SJSA1 (cell line): Measurements from ENCODE around the gene PLCL2. TPM values are rescaled to one million over a fixed set of nuclear protein-coding genes. Genes with fewer than 3 reads are reported as not detected.

Experiments used
- DNase-seq, 2 experiments: peaks; one replicate each; pipeline ENCODE4 v3.0.0-alpha.2; 2015 to 2020; ENCODE audit warnings: low spot score in 2 of 2, low read depth in 1 of 2
- H3K27ac ChIP-seq: fragments of 250-450 bp; sonication (Bioruptor Pico); 2 replicates; pipeline ENCODE4 v1.5.1; 2020; ENCODE audit warnings: mild to moderate bottlenecking, moderate library complexity
- H3K27me3 ChIP-seq: fragments of 250-450 bp; sonication (Bioruptor Pico); replicated peaks from 2 replicates; pipeline ENCODE4 v1.5.1; 2020; ENCODE audit warnings: mild to moderate bottlenecking, moderate library complexity
- H3K36me3 ChIP-seq: fragments of 250-450 bp; sonication (Bioruptor Pico); 2 replicates; pipeline ENCODE4 v1.5.1; 2020; ENCODE audit warnings: mild to moderate bottlenecking
- H3K4me1 ChIP-seq: fragments of 250-450 bp; sonication (Bioruptor Pico); replicated peaks from 2 replicates; pipeline ENCODE4 v1.6.1; 2021; ENCODE audit warnings: mild to moderate bottlenecking
- H3K4me3 ChIP-seq: fragments of 250-450 bp; sonication (Bioruptor Pico); 2 replicates; pipeline ENCODE4 v1.5.1; 2020; ENCODE audit warnings: mild to moderate bottlenecking
- H3K9me3 ChIP-seq: fragments of 250-450 bp; sonication (Bioruptor Pico); replicated peaks from 2 replicates; pipeline ENCODE4 v1.5.1; 2020; ENCODE audit warnings: mild to moderate bottlenecking
- total RNA-seq: library from RNA; depleted of rRNA; stranded (reverse); fragments of >200 nt; shearing (Covaris generic); gene quantifications from 2 replicates; pipeline ENCODE4 v1.2.3, GENCODE V29; 2014

Gene PLCL2
- total RNA-seq, 1 experiment from 2014 or later, result 9.3 TPM

DNA sequence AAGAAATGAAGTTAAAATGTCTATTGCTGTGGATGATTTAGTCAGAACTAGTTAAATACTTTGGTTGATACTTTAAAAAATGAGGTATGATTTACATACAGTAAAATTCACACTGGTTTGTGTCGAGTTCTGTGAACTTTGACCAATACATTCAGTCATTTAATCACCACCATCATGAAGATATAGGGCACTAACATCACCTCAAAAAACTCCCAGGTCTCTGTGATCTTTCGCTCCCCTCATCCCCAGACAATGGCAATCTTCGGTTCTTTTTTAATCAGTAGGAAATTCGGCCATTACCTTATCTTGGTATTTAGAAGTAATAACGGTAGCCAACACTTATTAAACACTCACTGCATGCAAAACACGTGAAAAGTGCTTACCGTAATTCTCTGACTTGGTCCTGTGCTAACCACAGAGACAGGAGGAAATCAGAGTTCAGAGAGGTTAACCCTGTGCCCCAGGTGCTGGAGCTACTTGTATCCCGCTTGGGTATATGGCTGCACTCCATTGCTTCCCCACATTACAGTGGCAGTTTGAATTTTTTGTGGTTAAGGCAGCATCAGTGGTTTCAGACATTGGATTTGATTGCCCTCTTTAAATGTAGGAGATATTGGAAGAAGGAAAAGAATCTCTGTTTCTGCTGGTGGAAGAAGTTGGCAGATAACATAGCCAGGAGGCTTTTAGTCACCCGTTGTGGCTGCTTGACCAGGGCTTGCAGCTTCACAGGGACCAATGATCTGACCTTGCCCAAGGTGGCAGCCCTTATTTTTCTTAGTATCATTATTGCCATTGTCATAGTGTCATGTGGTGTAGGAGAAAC lies 4.2 kb downstream of the PLCL2 start:
- no peaks in the 10 kb centered on the region for H3K27me3 ChIP-seq
- peaks cover 7% of the 10 kb centered on the region; the same call in 1 of the 2 replicates for H3K36me3 ChIP-seq
- DNase-seq, result peak in 1 of 2 experiments; percentile 36
- no peaks in the 10 kb centered on the region for H3K9me3 ChIP-seq
- H3K4me3 ChIP-seq, result peak overlapping the region; percentile 5; the same call in 1 of the 2 replicates
- no peak overlapping the region for H3K27ac ChIP-seq
- peaks cover 36% of the 10 kb centered on the region for H3K4me1 ChIP-seq

DNA sequence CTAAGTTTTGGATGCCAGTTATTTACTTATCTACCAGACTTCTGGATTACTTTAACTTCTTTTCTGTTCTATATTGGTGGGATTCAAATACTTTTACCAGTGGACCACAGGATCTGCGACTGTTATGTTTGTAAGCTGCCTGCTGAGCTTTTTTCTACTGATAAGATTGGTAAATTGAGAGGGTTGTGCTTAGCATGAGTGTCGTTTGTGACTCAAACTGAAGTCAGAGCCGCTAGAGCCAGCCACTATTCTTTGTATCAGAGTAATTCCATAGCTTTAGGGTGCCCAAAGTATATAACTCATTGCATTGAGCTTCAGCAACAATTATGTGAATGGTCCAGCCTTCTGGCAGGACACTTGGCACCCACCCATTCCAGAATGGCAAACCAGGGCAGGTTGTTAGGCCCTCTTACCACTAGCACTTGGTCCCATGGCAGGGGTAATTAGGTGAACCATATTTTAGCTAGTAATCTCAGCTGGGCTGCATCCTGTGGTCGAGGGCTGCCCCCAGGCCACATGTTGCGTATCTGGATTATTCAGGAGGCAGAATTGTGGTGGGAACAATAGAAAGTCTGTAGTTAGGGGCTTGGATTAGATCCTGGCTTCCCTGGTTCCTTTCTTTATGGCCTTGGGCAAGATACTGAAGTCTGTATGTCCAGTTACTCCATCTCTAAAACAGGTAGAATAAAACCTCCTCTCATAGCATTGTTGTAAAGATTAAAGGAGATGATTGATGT lies 6.0 kb downstream of the PLCL2 start:
- Histone ChIP-seq H3K4me1 (peaks cover 34% of the 10 kb centered on the region), H3K36me3 (no peaks in the 10 kb centered on the region), H3K27ac (no peak overlapping the region), H3K4me3 (no peak overlapping the region), H3K9me3 (no peaks in the 10 kb centered on the region), H3K27me3 (no peaks in the 10 kb centered on the region)
- DNase-seq, result no peak

DNA sequence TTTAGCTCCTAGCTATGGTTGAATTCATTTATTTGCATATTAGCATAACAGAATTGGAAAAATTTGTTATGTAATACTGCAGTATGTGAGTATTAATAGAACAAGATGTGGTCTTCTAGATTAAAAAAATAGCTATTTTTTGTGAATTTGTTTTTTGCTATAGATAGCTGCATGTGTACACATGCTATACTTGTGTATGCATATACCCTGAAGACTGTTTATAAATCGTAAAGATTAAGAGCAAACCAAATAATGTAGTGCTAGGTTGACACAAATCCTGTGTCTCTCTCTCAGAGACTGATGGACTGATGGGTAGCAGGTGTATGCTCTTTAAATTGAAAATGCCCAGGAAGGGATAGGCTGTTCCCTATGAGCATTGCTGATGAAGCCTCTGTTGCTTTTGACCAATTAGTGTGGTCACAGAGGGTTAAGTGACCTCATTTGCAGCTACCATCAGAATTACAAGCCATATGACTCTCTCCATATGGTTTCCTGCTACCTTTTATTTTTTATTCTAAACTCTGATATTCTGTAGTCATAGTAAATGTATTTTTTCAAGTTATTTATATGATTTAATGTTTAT lies 9.0 kb downstream of the PLCL2 start:
- no peak overlapping the region for H3K4me3 ChIP-seq
- peaks cover 25% of the 10 kb centered on the region for H3K4me1 ChIP-seq
- H3K27ac ChIP-seq, result no peak overlapping the region
- DNase-seq, result no peak
- H3K9me3 ChIP-seq, result no peaks in the 10 kb centered on the region
- no peaks in the 10 kb centered on the region for H3K27me3 ChIP-seq
- no peaks in the 10 kb centered on the region for H3K36me3 ChIP-seq

DNA sequence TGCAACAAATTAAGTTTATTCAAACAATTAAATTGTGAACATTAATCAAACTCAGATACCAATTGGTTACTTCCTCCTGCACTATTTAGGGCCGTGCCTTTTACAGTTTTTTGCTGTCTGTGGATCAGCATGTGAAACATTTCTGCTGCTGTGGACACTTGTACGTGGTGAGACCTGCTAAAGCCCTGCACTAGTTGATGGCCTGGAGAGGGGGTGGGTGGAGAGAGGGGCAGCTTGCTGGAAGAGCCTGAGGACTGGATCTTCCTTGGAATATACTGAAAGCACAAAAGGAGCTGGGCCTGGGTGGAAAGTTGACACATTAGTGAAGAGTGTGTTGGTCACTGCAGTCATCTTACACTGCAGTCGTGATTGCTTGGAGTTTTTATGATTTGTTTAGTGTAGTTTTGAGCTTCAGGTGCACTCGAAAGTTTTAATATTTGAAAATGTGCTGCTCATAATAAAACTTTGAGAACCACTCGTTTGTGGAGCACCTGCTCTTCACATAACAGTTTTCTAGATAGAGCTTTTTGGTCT lies 11.4 kb downstream of the PLCL2 start:
- H3K4me1 ChIP-seq, result peaks cover under 1% of the 10 kb centered on the region; the same call in 1 of the 2 replicates
- no peaks in the 10 kb centered on the region for H3K27me3 ChIP-seq
- no peaks in the 10 kb centered on the region for H3K9me3 ChIP-seq
- no peak for DNase-seq
- H3K4me3 ChIP-seq, result no peak overlapping the region
- no peak overlapping the region for H3K27ac ChIP-seq
- no peaks in the 10 kb centered on the region for H3K36me3 ChIP-seq

DNA sequence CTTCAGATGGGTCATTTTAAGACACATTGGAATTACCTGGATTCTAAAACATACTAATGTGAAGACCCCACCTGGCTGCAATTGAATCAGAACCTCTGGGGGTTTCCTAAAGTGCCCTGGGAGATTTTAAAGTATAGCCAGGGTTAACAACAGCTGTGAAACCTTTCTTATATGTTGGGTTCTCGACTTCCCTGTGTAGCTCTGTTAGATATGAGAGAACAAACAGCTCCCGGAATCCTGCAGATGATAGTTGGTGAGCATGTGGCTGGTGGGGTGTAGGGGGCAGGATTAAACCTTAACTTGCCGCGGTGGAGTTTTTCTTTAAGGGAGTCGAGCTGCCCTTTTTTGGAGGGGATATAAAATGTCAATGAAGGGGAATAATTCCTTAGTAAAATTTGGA lies 12.1 kb downstream of the PLCL2 start:
- H3K4me1 ChIP-seq, result no peaks in the 10 kb centered on the region
- no peak overlapping the region for H3K27ac ChIP-seq
- DNase-seq, result no peak
- no peaks in the 10 kb centered on the region for H3K36me3 ChIP-seq
- H3K9me3 ChIP-seq, result no peaks in the 10 kb centered on the region
- no peaks in the 10 kb centered on the region for H3K27me3 ChIP-seq
- H3K4me3 ChIP-seq, result no peak overlapping the region

DNA sequence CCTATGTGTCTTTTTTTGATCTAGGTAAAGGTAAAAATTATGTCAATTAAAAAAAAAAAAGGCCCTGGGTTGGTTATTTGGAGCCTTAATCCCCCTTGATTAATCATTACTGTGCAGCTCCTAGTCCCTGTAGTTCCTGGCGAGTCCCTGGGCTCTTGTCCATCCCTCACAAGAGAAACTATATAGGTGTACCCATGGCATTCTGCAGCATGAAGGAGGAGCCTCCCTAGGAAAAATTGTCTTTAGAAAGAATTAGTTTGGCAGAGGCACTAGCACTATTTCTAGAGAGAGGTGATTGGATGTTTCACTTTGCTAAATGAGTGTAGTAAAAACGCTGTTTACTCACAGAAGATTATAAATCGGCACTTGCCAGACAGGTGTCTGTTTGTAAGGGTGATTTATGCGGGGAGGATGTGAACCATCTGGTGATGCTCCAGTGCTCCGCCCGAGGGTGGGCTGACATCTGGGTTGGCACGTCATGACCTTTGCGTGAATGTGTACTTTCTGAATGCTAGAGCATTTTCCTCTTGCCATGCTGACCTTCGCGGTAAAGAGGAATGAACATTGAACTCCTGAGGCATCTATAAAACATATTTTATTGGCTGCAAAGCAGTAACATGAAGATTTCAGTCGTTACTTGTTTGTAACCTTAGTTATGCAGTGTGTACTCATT lies 12.6 kb downstream of the PLCL2 start:
- Histone ChIP-seq H3K27me3 (no peaks in the 10 kb centered on the region), H3K4me3 (no peak overlapping the region), H3K9me3 (no peaks in the 10 kb centered on the region), H3K4me1 (no peaks in the 10 kb centered on the region), H3K36me3 (no peaks in the 10 kb centered on the region), H3K27ac (no peak overlapping the region)
- DNase-seq, result no peak

DNA sequence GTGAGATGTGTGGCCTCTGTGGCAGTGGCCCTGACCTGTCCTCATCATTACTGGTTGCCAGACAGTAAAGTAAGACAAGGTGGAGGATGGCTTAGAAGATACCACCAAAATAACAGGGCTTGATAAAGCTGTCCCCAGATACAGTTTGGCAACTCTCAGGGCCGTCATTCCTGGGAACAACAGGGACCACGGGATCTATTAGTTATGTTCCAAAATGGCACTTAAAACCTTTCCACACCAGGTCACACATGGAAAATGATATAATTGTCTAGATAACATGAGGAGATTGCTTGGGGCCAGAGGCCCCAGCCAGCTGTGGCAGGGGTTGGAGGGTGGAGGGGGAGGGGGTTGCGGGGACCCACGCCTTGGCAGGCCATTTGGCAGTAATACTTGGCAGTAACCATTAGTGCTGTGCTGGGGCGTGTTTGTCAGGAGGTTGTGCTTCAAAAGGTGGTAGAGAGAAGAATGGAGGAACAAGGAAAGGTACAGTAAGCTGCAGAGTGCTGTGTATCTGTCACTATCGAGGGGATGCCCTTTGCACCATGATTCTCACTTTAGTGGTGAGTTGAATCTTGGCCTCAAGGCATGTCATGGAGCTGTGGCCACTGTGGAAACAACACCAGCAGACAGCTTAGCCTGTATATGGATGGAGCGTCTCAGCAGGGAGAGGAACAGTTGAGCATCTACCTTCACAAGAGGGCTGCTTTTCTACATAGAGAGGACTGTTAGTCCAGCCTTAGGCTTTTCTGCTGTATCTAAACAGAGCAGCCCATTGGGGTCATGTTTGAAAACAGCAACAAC lies 14.0 kb downstream of the PLCL2 start:
- Histone ChIP-seq H3K27me3 (no peaks in the 10 kb centered on the region), H3K4me3 (no peak overlapping the region), H3K4me1 (no peaks in the 10 kb centered on the region), H3K9me3 (no peaks in the 10 kb centered on the region), H3K36me3 (no peaks in the 10 kb centered on the region), H3K27ac (no peak overlapping the region)
- no peak for DNase-seq

DNA sequence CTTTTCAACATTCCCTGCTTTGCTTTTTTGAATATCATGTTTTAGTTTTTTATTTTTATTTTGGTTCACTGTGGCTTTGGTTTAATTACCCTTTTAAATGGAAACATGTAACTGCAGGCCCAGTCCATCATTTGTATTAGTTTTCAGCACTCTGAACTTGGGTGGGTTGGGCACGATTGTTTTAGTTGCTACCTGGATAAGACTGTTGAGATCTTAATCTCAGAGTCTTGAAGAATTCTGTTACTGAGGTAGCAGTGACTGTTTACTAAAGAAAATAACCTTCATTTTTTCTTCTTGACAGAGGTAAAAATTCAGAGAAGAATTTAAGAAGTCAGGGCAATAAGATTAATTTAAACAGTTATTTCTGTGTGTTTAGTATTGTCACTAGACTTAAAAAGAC lies 15.2 kb downstream of the PLCL2 start:
- no peak overlapping the region for H3K4me3 ChIP-seq
- no peaks in the 10 kb centered on the region for H3K27me3 ChIP-seq
- no peaks in the 10 kb centered on the region for H3K9me3 ChIP-seq
- peaks cover 2% of the 10 kb centered on the region; the same call in 1 of the 2 replicates for H3K4me1 ChIP-seq
- H3K36me3 ChIP-seq, result no peaks in the 10 kb centered on the region
- DNase-seq, result no peak
- H3K27ac ChIP-seq, result no peak overlapping the region

DNA sequence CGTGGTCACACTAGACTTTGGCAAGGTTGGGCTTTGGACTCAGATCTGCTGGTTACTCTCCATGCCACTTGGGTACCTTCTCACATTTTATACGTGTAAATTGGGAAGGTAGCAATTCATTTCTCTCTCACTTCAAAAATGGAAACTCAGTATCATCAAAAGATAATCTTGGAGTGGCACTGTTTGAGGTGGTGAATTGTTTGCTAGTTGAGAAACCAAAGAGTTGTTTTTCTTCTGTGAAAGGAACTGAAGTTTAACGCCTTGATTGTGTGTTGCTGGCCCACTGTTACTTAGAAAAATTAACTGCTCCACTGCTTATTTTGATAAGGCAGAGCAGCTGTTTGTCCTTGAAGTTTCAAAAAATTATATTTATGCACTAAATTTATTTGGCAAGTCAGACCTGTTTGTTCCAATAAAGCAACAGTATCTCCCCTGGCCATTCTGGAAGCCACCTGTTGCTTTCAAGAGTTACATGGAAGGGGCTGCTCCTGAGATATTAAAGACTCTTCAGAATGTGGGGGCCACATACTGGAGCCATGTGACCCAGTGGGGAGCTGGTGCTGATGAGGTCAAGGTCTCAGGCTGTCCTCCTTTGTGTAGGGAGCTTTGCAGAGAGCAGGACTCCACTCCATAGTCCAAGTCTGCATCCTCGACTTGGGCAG lies 16.2 kb downstream of the PLCL2 start:
- no peak overlapping the region for H3K27ac ChIP-seq
- peaks cover 10% of the 10 kb centered on the region for H3K4me1 ChIP-seq
- H3K9me3 ChIP-seq, result no peaks in the 10 kb centered on the region
- no peaks in the 10 kb centered on the region for H3K36me3 ChIP-seq
- H3K27me3 ChIP-seq, result no peaks in the 10 kb centered on the region
- H3K4me3 ChIP-seq, result no peak overlapping the region
- no peak for DNase-seq

DNA sequence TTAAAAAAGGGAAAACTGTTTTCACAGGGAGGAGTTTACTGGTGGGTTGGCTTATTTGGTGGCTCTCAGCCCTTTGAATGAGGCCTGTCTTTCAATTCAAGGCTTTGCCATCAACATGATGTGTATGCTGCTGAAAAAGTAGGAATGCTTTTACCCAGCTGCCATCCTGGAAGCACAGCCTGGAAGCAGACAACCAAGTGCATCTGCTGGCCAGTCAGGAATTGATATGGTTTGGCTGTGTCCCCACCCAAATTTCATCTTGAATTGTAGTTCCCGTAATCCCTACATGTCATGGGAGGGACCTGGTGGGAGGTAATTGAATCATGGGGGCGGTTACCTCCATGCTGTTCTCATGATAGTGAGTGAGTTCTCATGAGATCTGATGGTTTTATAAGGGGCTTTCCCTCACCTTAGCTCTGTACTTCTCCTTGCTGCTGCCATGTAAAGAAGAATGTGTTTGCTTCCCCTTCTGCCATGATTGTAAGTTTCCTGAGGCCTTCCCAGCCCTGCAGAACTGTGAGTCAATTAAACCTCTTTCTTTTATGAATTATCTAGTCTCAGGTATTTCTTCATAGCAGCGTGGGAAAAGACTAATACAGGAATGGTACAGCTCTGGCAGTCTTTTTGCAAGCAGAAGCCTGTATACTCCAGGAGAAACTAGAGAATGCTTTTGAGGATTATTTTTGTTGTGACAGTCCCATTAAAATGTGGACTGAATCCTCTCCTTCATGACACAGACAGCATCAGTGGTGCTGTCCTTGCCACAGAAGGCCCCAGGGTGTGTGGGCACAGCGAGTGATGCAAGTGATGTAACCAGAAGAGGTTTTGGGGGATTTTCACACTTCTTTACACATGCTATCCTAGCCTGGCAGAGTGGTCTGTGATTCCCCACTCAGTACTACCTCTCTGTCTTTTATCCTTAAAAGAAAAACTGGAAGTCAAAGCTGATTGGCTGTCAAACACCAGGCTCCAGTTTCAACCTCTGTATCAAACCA lies 20.0 kb downstream of the PLCL2 start:
- Histone ChIP-seq H3K9me3 (no peaks in the 10 kb centered on the region), H3K4me3 (no peak overlapping the region), H3K36me3 (no peaks in the 10 kb centered on the region), H3K27me3 (no peaks in the 10 kb centered on the region), H3K4me1 (peaks cover 36% of the 10 kb centered on the region), H3K27ac (no peak overlapping the region)
- no peak for DNase-seq

DNA sequence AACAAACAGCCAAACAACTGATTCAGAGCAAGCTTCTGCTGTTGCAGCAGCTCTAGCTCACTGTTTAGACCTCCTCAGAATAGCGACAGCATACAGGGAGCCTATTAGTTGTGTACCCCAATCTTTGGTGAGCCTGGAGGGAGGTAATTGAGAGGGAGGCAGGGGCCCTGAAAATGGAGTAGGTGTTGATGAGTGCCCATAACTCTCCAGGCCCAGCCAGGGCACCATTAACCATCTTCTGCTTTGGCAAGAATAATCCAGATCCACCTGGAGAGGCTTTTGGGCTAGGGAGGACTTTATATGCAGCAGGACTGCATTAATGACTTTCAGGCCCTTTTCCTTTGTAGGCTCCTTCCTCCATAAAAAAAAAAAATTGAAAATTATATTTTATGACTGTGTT lies 20.9 kb downstream of the PLCL2 start:
- Histone ChIP-seq H3K4me3 (no peak overlapping the region), H3K36me3 (no peaks in the 10 kb centered on the region), H3K27ac (0 out of 2 replicates have a peak overlapping the region, but pooled peaks have one; percentile 37), H3K9me3 (no peaks in the 10 kb centered on the region), H3K4me1 (peaks cover 36% of the 10 kb centered on the region), H3K27me3 (no peaks in the 10 kb centered on the region)
- no peak for DNase-seq
